Activated naive CD8-positive, alpha-beta T cell (primary cell): Measurements from ENCODE around the gene SERPINB12.

Experiments used
- H3K27ac Mint-ChIP-seq: one replicate; pipeline ENCODE4 v1.8.0; 2021; ENCODE audit warnings: mixed read lengths
- H3K27me3 Mint-ChIP-seq: one replicate; pipeline ENCODE4 v1.8.0; 2021; ENCODE audit warnings: mixed read lengths
- H3K36me3 Mint-ChIP-seq: one replicate; pipeline ENCODE4 v1.8.0; 2021; ENCODE audit warnings: mixed read lengths
- H3K4me1 Mint-ChIP-seq: one replicate; pipeline ENCODE4 v1.8.0; 2021; ENCODE audit warnings: low read depth, mixed read lengths
- H3K4me3 Mint-ChIP-seq: one replicate; pipeline ENCODE4 v1.8.0; 2021; ENCODE audit warnings: mild to moderate bottlenecking, mixed read lengths
- H3K9me3 Mint-ChIP-seq: one replicate; pipeline ENCODE4 v1.8.0; 2021; ENCODE audit warnings: low read depth, mixed read lengths

Gene SERPINB12

GRCh38 chr18:63567825-63568224 lies 25.7 kb downstream of the SERPINB12 start:
- H3K4me3 Mint-ChIP-seq, result no peak overlapping the region
- H3K27ac Mint-ChIP-seq, result no peak overlapping the region
- no peaks in the 10 kb centered on the region for H3K9me3 Mint-ChIP-seq
- no peaks in the 10 kb centered on the region for H3K4me1 Mint-ChIP-seq
- H3K27me3 Mint-ChIP-seq, result peaks cover 14% of the 10 kb centered on the region
- no peaks in the 10 kb centered on the region for H3K36me3 Mint-ChIP-seq

- Mint-ChIP-seq H3K27me3 (peaks cover 16% of the 10 kb centered on the region), H3K4me3 (no peak overlapping the region), H3K27ac (no peak overlapping the region), H3K9me3 (no peaks in the 10 kb centered on the region), H3K4me1 (no peaks in the 10 kb centered on the region), H3K36me3 (no peaks in the 10 kb centered on the region)
Observed at GRCh38 chr18:63570721-63571120, 28.6 kb downstream of the SERPINB12 start.

GRCh38 chr18:63575681-63576080 lies 33.5 kb downstream of the SERPINB12 start:
- H3K27ac Mint-ChIP-seq, result no peak overlapping the region
- H3K4me3 Mint-ChIP-seq, result no peak overlapping the region
- peaks cover 7% of the 10 kb centered on the region for H3K27me3 Mint-ChIP-seq
- H3K4me1 Mint-ChIP-seq, result no peaks in the 10 kb centered on the region
- no peaks in the 10 kb centered on the region for H3K36me3 Mint-ChIP-seq
- H3K9me3 Mint-ChIP-seq, result no peaks in the 10 kb centered on the region

GRCh38 chr18:63578357-63578958 lies 36.3 kb downstream of the SERPINB12 start:
- Mint-ChIP-seq H3K4me1 (no peaks in the 10 kb centered on the region), H3K27ac (no peak overlapping the region), H3K9me3 (no peaks in the 10 kb centered on the region), H3K27me3 (peaks cover 3% of the 10 kb centered on the region), H3K36me3 (no peaks in the 10 kb centered on the region), H3K4me3 (no peak overlapping the region)

GRCh38 chr18:63579616-63580015 lies 37.4 kb downstream of the SERPINB12 start:
- Mint-ChIP-seq H3K9me3 (no peaks in the 10 kb centered on the region), H3K4me1 (no peaks in the 10 kb centered on the region), H3K27ac (no peak overlapping the region), H3K4me3 (no peak overlapping the region), H3K36me3 (no peaks in the 10 kb centered on the region), H3K27me3 (peaks cover 5% of the 10 kb centered on the region)

GRCh38 chr18:63585988-63586387 lies 43.8 kb downstream of the SERPINB12 start:
- Mint-ChIP-seq H3K36me3 (no peaks in the 10 kb centered on the region), H3K9me3 (no peaks in the 10 kb centered on the region)

GRCh38 chr18:63586431-63586830 lies 44.3 kb downstream of the SERPINB12 start:
- Mint-ChIP-seq H3K4me1 (no peaks in the 10 kb centered on the region), H3K9me3 (no peaks in the 10 kb centered on the region), H3K27me3 (peaks cover 12% of the 10 kb centered on the region), H3K27ac (no peak overlapping the region), H3K36me3 (no peaks in the 10 kb centered on the region), H3K4me3 (no peak overlapping the region)

More at GRCh38 chr18:63585988-63586387, 43.8 kb downstream of the SERPINB12 start:
- Mint-ChIP-seq H3K27ac (no peak overlapping the region), H3K4me3 (no peak overlapping the region), H3K27me3 (peaks cover 11% of the 10 kb centered on the region), H3K4me1 (no peaks in the 10 kb centered on the region)

GRCh38 chr18:63586966-63587365 lies 44.8 kb downstream of the SERPINB12 start, which contains the start of gene SERPINB13:
TSS of gene SERPINB13 (plus strand) at chr18:63587343. CDS start at chr18:63588668, 1,325 bp downstream.
- no peaks in the 10 kb centered on the region for H3K36me3 Mint-ChIP-seq
- H3K4me1 Mint-ChIP-seq, result no peaks in the 10 kb centered on the region
- H3K9me3 Mint-ChIP-seq, result no peaks in the 10 kb centered on the region
- H3K4me3 Mint-ChIP-seq, result no peak within 1 kb of the TSS
- no peak within 1 kb of the TSS for H3K27ac Mint-ChIP-seq
- H3K27me3 Mint-ChIP-seq, result peaks cover 12% of the 10 kb centered on the region

- no peak overlapping the region for H3K4me3 Mint-ChIP-seq
- H3K27me3 Mint-ChIP-seq, result peaks cover 9% of the 10 kb centered on the region
- no peaks in the 10 kb centered on the region for H3K9me3 Mint-ChIP-seq
- no peaks in the 10 kb centered on the region for H3K4me1 Mint-ChIP-seq
- H3K27ac Mint-ChIP-seq, result no peak overlapping the region
- no peaks in the 10 kb centered on the region for H3K36me3 Mint-ChIP-seq
Observed at GRCh38 chr18:63588909-63589308, 46.7 kb downstream of the SERPINB12 start.

- Mint-ChIP-seq H3K9me3 (no peaks in the 10 kb centered on the region), H3K36me3 (no peaks in the 10 kb centered on the region), H3K27ac (no peak overlapping the region), H3K27me3 (peaks cover 8% of the 10 kb centered on the region), H3K4me3 (no peak overlapping the region), H3K4me1 (no peaks in the 10 kb centered on the region)
Observed at GRCh38 chr18:63590373-63590772, 48.2 kb downstream of the SERPINB12 start.

GRCh38 chr18:63590966-63591695 lies 49.0 kb downstream of the SERPINB12 start:
- Mint-ChIP-seq H3K4me3 (no peak overlapping the region), H3K4me1 (no peaks in the 10 kb centered on the region), H3K36me3 (no peaks in the 10 kb centered on the region), H3K27me3 (peaks cover 5% of the 10 kb centered on the region), H3K27ac (no peak overlapping the region), H3K9me3 (no peaks in the 10 kb centered on the region)

GRCh38 chr18:63591725-63592124 lies 49.6 kb downstream of the SERPINB12 start:
- Mint-ChIP-seq H3K9me3 (no peaks in the 10 kb centered on the region), H3K27ac (no peak overlapping the region), H3K36me3 (no peaks in the 10 kb centered on the region), H3K4me3 (no peak overlapping the region), H3K27me3 (peaks cover 5% of the 10 kb centered on the region), H3K4me1 (no peaks in the 10 kb centered on the region)

- Mint-ChIP-seq H3K27ac (no peak overlapping the region), H3K36me3 (no peaks in the 10 kb centered on the region), H3K9me3 (no peaks in the 10 kb centered on the region), H3K4me3 (no peak overlapping the region), H3K4me1 (no peaks in the 10 kb centered on the region), H3K27me3 (peaks cover 5% of the 10 kb centered on the region)
Observed at GRCh38 chr18:63592471-63592870, 50.3 kb downstream of the SERPINB12 start.

GRCh38 chr18:63596964-63597363 lies 54.8 kb downstream of the SERPINB12 start:
- H3K27me3 Mint-ChIP-seq, result peaks cover 4% of the 10 kb centered on the region
- no peak overlapping the region for H3K4me3 Mint-ChIP-seq
- no peaks in the 10 kb centered on the region for H3K9me3 Mint-ChIP-seq
- H3K27ac Mint-ChIP-seq, result no peak overlapping the region
- H3K36me3 Mint-ChIP-seq, result no peaks in the 10 kb centered on the region
- no peaks in the 10 kb centered on the region for H3K4me1 Mint-ChIP-seq

GRCh38 chr18:63603355-63603754 lies 61.2 kb downstream of the SERPINB12 start:
- H3K27me3 Mint-ChIP-seq, result no peaks in the 10 kb centered on the region

GRCh38 chr18:63603772-63604171 lies 61.6 kb downstream of the SERPINB12 start:
- no peaks in the 10 kb centered on the region for H3K36me3 Mint-ChIP-seq
- no peaks in the 10 kb centered on the region for H3K4me1 Mint-ChIP-seq
- no peak overlapping the region for H3K27ac Mint-ChIP-seq
- no peak overlapping the region for H3K4me3 Mint-ChIP-seq
- H3K27me3 Mint-ChIP-seq, result no peaks in the 10 kb centered on the region
- no peaks in the 10 kb centered on the region for H3K9me3 Mint-ChIP-seq

More at GRCh38 chr18:63603355-63603754, 61.2 kb downstream of the SERPINB12 start:
- Mint-ChIP-seq H3K27ac (no peak overlapping the region), H3K4me1 (no peaks in the 10 kb centered on the region), H3K9me3 (no peaks in the 10 kb centered on the region), H3K4me3 (no peak overlapping the region), H3K36me3 (no peaks in the 10 kb centered on the region)
